ENCODE measurements around the gene ACAD10.

- no peak for TF ChIP-seq SUZ12 (IDR thresholded peaks at IDR 0.05; ENCODE audit: extremely low read depth, insufficient read depth, insufficient read length)
- no peak for TF ChIP-seq YY1 (IDR thresholded peaks at IDR 0.05; ENCODE audit: insufficient read depth, insufficient read length)
- no peak for TF ChIP-seq ZNF274 (IDR thresholded peaks at IDR 0.05; ENCODE audit: low read depth, low read length)
Measured at GRCh38 chr12:111748151-111748672, 62.4 kb downstream of the ACAD10 start.
